ENCODE data around the gene GOLGA2.

The GOLGA2 gene

GRCh38 chr9:128211981-128212281, 63.9 kb downstream of the GOLGA2 start:
- intact Hi-C loops (cut with micrococcal nuclease), result loop anchor here (10.0 kb wide), 1 partner anchor 63 kb away; the partner anchor contains the start of genes GOLGA2 and SWI5
- no peaks in the 10 kb centered on the region for H3K9me3 Mint-ChIP-seq
- peaks cover 33% of the 10 kb centered on the region for H3K27me3 Mint-ChIP-seq
- H3K4me3 Mint-ChIP-seq, result no peak overlapping the region
- no peaks in the 10 kb centered on the region for H3K36me3 Mint-ChIP-seq (ENCODE audit: low read depth)
- peaks cover 34% of the 10 kb centered on the region for H3K4me1 Mint-ChIP-seq (ENCODE audit: low read depth)
- H3K27ac Mint-ChIP-seq, result no peak overlapping the region

GRCh38 chr9:128211186-128211980, 64.4 kb downstream of the GOLGA2 start:
- H3K27ac Mint-ChIP-seq, result no peak overlapping the region
- no peak overlapping the region for H3K4me3 Mint-ChIP-seq
- peaks cover 34% of the 10 kb centered on the region for H3K4me1 Mint-ChIP-seq (ENCODE audit: low read depth)
- H3K27me3 Mint-ChIP-seq, result peaks cover 35% of the 10 kb centered on the region
- intact Hi-C loops (cut with micrococcal nuclease), result loop anchor here (10.0 kb wide), 1 partner anchor 63 kb away; the partner anchor contains the start of genes GOLGA2 and SWI5
- H3K9me3 Mint-ChIP-seq, result no peaks in the 10 kb centered on the region
- H3K36me3 Mint-ChIP-seq (ENCODE audit: low read depth), result no peaks in the 10 kb centered on the region

GRCh38 chr9:128208946-128209669, 66.7 kb downstream of the GOLGA2 start:
- H3K4me3 Mint-ChIP-seq, result no peak overlapping the region
- no peak overlapping the region for H3K27ac Mint-ChIP-seq
- H3K4me1 Mint-ChIP-seq (ENCODE audit: low read depth), result peaks cover 35% of the 10 kb centered on the region

DNA sequence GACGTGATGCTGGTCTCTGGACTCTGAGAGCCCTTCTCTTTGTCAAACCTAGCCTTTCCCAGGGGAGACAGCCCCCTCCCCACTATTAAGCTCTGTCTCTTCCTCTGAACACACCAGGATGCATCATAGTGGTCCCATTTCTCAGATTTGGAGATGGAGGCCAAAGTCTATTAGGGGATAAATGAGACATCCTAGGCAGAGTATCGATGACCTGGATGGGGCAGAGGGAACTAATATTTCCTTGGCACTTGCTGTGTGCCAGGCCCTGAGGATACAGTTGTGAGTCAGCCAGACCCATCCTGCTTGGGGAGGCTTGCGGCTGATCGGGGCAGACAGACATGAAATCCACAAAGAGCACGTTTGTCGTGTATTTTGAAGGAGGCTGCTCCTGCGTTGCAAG, 67.4 kb downstream of the GOLGA2 start:
- peaks cover 51% of the 10 kb centered on the region for H3K27me3 Mint-ChIP-seq
- peaks cover 32% of the 10 kb centered on the region for H3K4me1 Mint-ChIP-seq (ENCODE audit: low read depth)
- no peak overlapping the region for H3K4me3 Mint-ChIP-seq
- H3K9me3 Mint-ChIP-seq, result no peaks in the 10 kb centered on the region
- H3K27ac Mint-ChIP-seq, result no peak overlapping the region
- intact Hi-C loops (cut with micrococcal nuclease), result no loop called here
- H3K36me3 Mint-ChIP-seq (ENCODE audit: low read depth), result no peaks in the 10 kb centered on the region

More at GRCh38 chr9:128208946-128209669, 66.7 kb downstream of the GOLGA2 start:
- no peaks in the 10 kb centered on the region for H3K9me3 Mint-ChIP-seq
- no peaks in the 10 kb centered on the region for H3K36me3 Mint-ChIP-seq (ENCODE audit: low read depth)
- H3K27me3 Mint-ChIP-seq, result peaks cover 49% of the 10 kb centered on the region
- intact Hi-C loops (cut with micrococcal nuclease), result no loop called here

GRCh38 chr9:128206916-128207910, 68.6 kb downstream of the GOLGA2 start:
- H3K4me3 Mint-ChIP-seq, result no peak overlapping the region
- intact Hi-C loops (cut with micrococcal nuclease), result no loop called here

DNA sequence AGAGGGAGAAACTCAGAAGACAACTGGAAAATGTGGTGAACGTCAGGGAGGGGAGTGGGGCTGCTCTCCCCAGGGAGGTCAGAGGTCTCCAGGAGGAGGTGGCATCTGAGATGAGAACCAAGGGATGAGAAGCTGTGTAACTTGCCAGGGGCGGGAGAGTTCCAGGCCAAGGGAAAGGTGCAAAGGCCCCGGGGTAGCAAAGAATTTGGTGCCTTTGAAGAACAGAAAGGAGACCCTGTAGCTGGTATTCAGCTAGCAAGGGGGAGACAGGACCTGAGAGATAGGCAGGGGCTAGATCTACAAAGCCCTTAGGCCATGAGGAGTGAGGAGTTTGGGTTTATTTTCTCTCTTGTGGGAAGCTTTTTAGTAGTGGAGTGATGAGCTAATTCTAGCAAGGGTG, 69.3 kb downstream of the GOLGA2 start:
- intact Hi-C loops (cut with micrococcal nuclease), result no loop called here
- H3K9me3 Mint-ChIP-seq, result no peaks in the 10 kb centered on the region
- H3K4me1 Mint-ChIP-seq (ENCODE audit: low read depth), result peaks cover 42% of the 10 kb centered on the region
- no peak overlapping the region for H3K4me3 Mint-ChIP-seq
- no peaks in the 10 kb centered on the region for H3K36me3 Mint-ChIP-seq (ENCODE audit: low read depth)
- H3K27me3 Mint-ChIP-seq, result peaks cover 38% of the 10 kb centered on the region
- peak overlapping the region; percentile 8 for H3K27ac Mint-ChIP-seq

More at GRCh38 chr9:128206916-128207910, 68.6 kb downstream of the GOLGA2 start:
- peaks cover 45% of the 10 kb centered on the region for H3K27me3 Mint-ChIP-seq
- H3K9me3 Mint-ChIP-seq, result no peaks in the 10 kb centered on the region
- peak overlapping the region; percentile 8 for H3K27ac Mint-ChIP-seq
- peaks cover 41% of the 10 kb centered on the region for H3K4me1 Mint-ChIP-seq (ENCODE audit: low read depth)
- H3K36me3 Mint-ChIP-seq (ENCODE audit: low read depth), result no peaks in the 10 kb centered on the region

Data from dendritic cell treated with granulocyte-macrophage colony-stimulating factor and Interleukin-4, amounts not matched to agents 40 ng/mL and 50 ng/mL, for 4 days (primary cell).